ENCODE results near the gene ZNF423.

- TF ChIP-seq GATA2 (IDR thresholded peaks at IDR 0.05; ENCODE audit: low read depth, low read length) (no peak), GATA3 (IDR thresholded peaks at IDR 0.05; ENCODE audit: low read depth, low read length) (no peak)
Observed at GRCh38 chr16:49539758-49540157, 316.2 kb downstream of the ZNF423 start.

Measured in SH-SY5Y (cell line).